Osteoblast (primary cell): ENCODE data around the gene YJEFN3. TPM values are rescaled to one million over a fixed set of nuclear protein-coding genes. Genes with fewer than 3 reads are reported as not detected.
A peak's percentile ranks its signal among the peaks of the same experiment; 100 is the strongest.

Experiments
- DNase-seq: peaks from one replicate; pipeline ENCODE4 v3.0.0; 2011; ENCODE audit warnings: low spot score, mixed read lengths; ENCODE audit not compliant: insufficient read length; ENCODE audit errors: missing footprints
- H2AFZ ChIP-seq: 2 replicates; pipeline ENCODE4 v1.6.0; 2011; ENCODE audit warnings: mild to moderate bottlenecking, low read length
- H3K27ac ChIP-seq: 2 replicates; pipeline ENCODE4 v1.5.1; 2011; ENCODE audit warnings: mild to moderate bottlenecking, low read depth, low read length, moderate library complexity
- H3K27me3 ChIP-seq: 2 replicates; pipeline ENCODE4 v1.6.0; 2012; ENCODE audit warnings: mild to moderate bottlenecking, control low read depth, inconsistent platforms, low read length, moderate library complexity; ENCODE audit not compliant: insufficient read depth
- H3K36me3 ChIP-seq: 2 replicates; pipeline ENCODE4 v1.5.1; 2011; ENCODE audit warnings: mild to moderate bottlenecking, low read length, control low read depth, moderate library complexity; ENCODE audit not compliant: insufficient read depth
- H3K4me1 ChIP-seq: 2 replicates; pipeline ENCODE4 v1.5.1; 2011; ENCODE audit warnings: mild to moderate bottlenecking, low read length, control low read depth, moderate library complexity; ENCODE audit not compliant: insufficient read depth
- H3K4me2 ChIP-seq: 2 replicates; pipeline ENCODE4 v1.6.0; 2011; ENCODE audit warnings: mild to moderate bottlenecking, low read length; ENCODE audit not compliant: insufficient read depth
- H3K4me3 ChIP-seq: fragments of 200-600 bp; sonication (generic); 3 replicates; pipeline ENCODE4 v1.5.1; 2012; ENCODE audit warnings: mild to moderate bottlenecking, low read length, inconsistent platforms; ENCODE audit not compliant: insufficient read depth
- H3K79me2 ChIP-seq: 2 replicates; pipeline ENCODE4 v1.6.0; 2012; ENCODE audit warnings: mild to moderate bottlenecking, low read length, control low read depth, inconsistent platforms; ENCODE audit not compliant: insufficient read depth
- H3K9me3 ChIP-seq: 2 replicates; pipeline ENCODE4 v1.5.1; 2011; ENCODE audit warnings: low read depth, low read length, control low read depth
- H4K20me1 ChIP-seq: 2 replicates; pipeline ENCODE4 v1.6.0; 2012; ENCODE audit warnings: mild to moderate bottlenecking, low read length, control low read depth; ENCODE audit not compliant: insufficient read depth
- CTCF ChIP-seq: IDR thresholded peaks from 2 replicates; pipeline ENCODE4 v1.5.1; 2011; ENCODE audit warnings: mild to moderate bottlenecking, low read depth, low read length, moderate library complexity; ENCODE audit errors: extremely low read depth
- total RNA-seq: library from RNA; depleted of rRNA; stranded (reverse); fragments of >200 nt; gene quantifications from 2 replicates; pipeline ENCODE4 v1.2.3, GENCODE V29; 2012

YJEFN3 gene
- total RNA-seq, 1 donor: under 0.01 TPM

GRCh38 chr19:19487077-19487949 is 41.4 kb upstream of the YJEFN3 start:
- peaks cover 5% of the 10 kb centered on the region for H3K36me3 ChIP-seq
- no peak overlapping the region for H3K27ac ChIP-seq
- H4K20me1 ChIP-seq: peaks cover 14% of the 10 kb centered on the region
- H3K4me3 ChIP-seq: no peak overlapping the region
- H3K9me3 ChIP-seq: no peaks in the 10 kb centered on the region
- H3K27me3 ChIP-seq: no peaks in the 10 kb centered on the region
- DNase-seq: peak; percentile 80
- H3K4me2 ChIP-seq: no peak overlapping the region
- peaks cover 86% of the 10 kb centered on the region for H3K79me2 ChIP-seq
- peaks cover 36% of the 10 kb centered on the region for H3K4me1 ChIP-seq
- TF ChIP-seq CTCF: no peak
- H2AFZ ChIP-seq: no peak overlapping the region

GRCh38 chr19:19487950-19488874 is 40.5 kb upstream of the YJEFN3 start:
- peak overlapping the region; percentile 91 for H3K27ac ChIP-seq
- H2AFZ ChIP-seq: no peak overlapping the region
- peaks cover 36% of the 10 kb centered on the region for H3K4me1 ChIP-seq
- peak; percentile 81 for DNase-seq
- H3K36me3 ChIP-seq: peaks cover 10% of the 10 kb centered on the region
- H3K27me3 ChIP-seq: no peaks in the 10 kb centered on the region
- peaks cover 83% of the 10 kb centered on the region for H3K79me2 ChIP-seq
- H3K4me2 ChIP-seq: peak overlapping the region; percentile 64
- no peak for TF ChIP-seq CTCF
- H4K20me1 ChIP-seq: peaks cover 14% of the 10 kb centered on the region
- H3K4me3 ChIP-seq: no peak overlapping the region
- no peaks in the 10 kb centered on the region for H3K9me3 ChIP-seq

GRCh38 chr19:19488875-19489690 is 39.6 kb upstream of the YJEFN3 start:
- peak overlapping the region; percentile 31 for H3K4me3 ChIP-seq
- peaks cover 83% of the 10 kb centered on the region for H3K79me2 ChIP-seq
- H3K27me3 ChIP-seq: no peaks in the 10 kb centered on the region
- H3K9me3 ChIP-seq: no peaks in the 10 kb centered on the region
- peak overlapping the region; percentile 23 for H2AFZ ChIP-seq
- H3K4me1 ChIP-seq: peaks cover 40% of the 10 kb centered on the region
- H4K20me1 ChIP-seq: peaks cover 19% of the 10 kb centered on the region
- peak; percentile 98 for DNase-seq
- peaks cover 14% of the 10 kb centered on the region for H3K36me3 ChIP-seq
- TF ChIP-seq CTCF: no peak
- peak overlapping the region; percentile 64 for H3K4me2 ChIP-seq
- peak overlapping the region; percentile 91 for H3K27ac ChIP-seq
